IPS DF 6.9 (cell line): Measurements from ENCODE around the gene YY1AP1.
"Not testable (repeated sequence)": the region's sequence is repeated elsewhere in the genome, so short reads cannot be mapped to it uniquely, and the experiment has no call there.

ENCODE experiments used
- DNase-seq: peaks from one replicate; pipeline ENCODE4 v3.0.0-alpha.2; 2013; ENCODE audit warnings: low read depth, low spot score
- H3K27ac ChIP-seq: one replicate; pipeline ENCODE4 v1.5.1; 2013; ENCODE audit warnings: low read length, control low read depth
- H3K27me3 ChIP-seq: 2 replicates; pipeline ENCODE4 v1.6.1; 2013; ENCODE audit warnings: mild to moderate bottlenecking, low read length; ENCODE audit not compliant: control insufficient read depth, insufficient read depth
- H3K36me3 ChIP-seq: 2 replicates; pipeline ENCODE4 v1.6.1; 2013; ENCODE audit warnings: low read length; ENCODE audit not compliant: control insufficient read depth, insufficient read depth
- H3K4me1 ChIP-seq: 2 replicates; pipeline ENCODE4 v1.6.1; 2013; ENCODE audit warnings: low read length; ENCODE audit not compliant: control insufficient read depth, insufficient read depth
- H3K4me3 ChIP-seq: 2 replicates; pipeline ENCODE4 v1.5.1; 2013; ENCODE audit warnings: mild to moderate bottlenecking, low read length
- H3K9me3 ChIP-seq: 2 replicates; pipeline ENCODE4 v1.6.1; 2013; ENCODE audit warnings: low read length, inconsistent platforms; ENCODE audit not compliant: control insufficient read depth, insufficient read depth
- WGBS: extraction: QIAGEN DNeasy Blood & Tissue Kit; methylation state at CpG from one replicate; pipeline ENCODE4 v1.1.7; 2013; ENCODE audit warnings: mixed read lengths, missing lambda C conversion rate; ENCODE audit not compliant: insufficient read length, insufficient coverage; 5-methylcytosine and 5-hydroxymethylcytosine counted together

YY1AP1 gene

DNA sequence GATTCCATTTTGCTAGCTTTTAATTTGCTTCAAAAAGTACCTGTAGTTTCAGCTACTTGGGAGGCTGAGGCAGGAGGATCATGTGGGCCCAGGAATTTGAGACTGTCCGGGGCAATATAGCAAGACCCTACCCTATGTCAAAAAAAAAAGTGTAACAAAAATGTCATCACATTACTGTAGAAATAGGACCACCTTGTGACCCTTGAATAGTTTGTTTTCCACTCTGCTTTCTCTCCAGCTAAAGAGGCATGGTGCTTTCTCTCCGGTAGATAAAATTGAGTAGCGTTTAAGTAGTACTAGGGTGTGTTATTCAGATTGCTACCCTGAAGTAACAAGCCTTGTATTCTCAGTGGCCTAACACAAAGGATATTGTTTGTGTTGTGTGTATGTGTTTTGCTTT lies 24.1 kb upstream of the YY1AP1 start:
- not testable (repeated sequence) for H3K4me3 ChIP-seq, H3K27ac ChIP-seq, H3K36me3 ChIP-seq, DNase-seq, H3K27me3 ChIP-seq, H3K4me1 ChIP-seq, H3K9me3 ChIP-seq
- no CpG with 5 or more reads among the region's 3 CpGs for WGBS

DNA sequence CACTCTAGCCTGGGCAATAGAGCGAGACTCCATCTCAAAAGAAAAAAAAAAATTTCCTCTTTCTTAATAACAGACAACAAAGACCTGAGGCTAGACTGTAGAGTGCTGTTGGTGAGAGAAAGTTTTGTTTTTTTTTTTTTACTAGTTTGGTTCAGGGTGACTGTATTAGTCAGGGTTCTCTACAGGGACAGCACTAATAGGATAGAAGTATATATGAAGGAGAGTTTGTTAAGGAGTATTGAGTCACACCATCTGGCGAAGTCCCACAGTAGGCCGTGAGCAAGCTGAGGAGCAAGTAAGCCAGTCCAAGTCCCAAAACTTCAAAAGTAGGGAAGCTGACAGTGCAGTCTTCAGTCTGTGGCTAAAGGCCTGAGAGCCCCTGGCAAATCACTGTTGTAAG lies 22.9 kb upstream of the YY1AP1 start:
- not testable (repeated sequence) for H3K27ac ChIP-seq, H3K9me3 ChIP-seq, DNase-seq, H3K4me1 ChIP-seq, H3K4me3 ChIP-seq, H3K36me3 ChIP-seq, H3K27me3 ChIP-seq
- no CpG with 5 or more reads among the region's 3 CpGs for WGBS

DNA sequence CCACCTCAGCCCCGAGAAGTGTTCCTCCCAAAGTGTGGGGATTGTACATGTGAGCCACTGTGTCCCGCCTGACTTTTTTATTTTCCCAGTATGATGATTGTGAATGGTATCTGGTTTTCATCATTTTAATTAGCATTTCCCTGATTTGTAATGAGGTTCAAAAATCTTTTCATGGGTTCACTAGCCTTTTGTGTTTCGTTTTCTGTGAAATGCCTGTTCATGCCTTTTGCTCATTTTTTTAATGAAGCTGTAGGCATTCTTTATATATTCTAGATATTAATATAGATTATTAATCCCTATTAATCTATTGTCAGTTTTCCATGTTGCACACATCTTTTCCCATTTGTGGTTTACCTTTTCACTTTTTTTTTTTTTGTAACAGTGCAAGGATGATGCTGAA lies 20.8 kb upstream of the YY1AP1 start:
- Histone ChIP-seq H3K27ac (no peak overlapping the region), H3K4me1 (no peaks in the 10 kb centered on the region), H3K4me3 (no peak overlapping the region), H3K27me3 (no peaks in the 10 kb centered on the region), H3K36me3 (0 out of 2 replicates have a peak, but pooled peaks cover 4% of the 10 kb centered on the region), H3K9me3 (no peaks in the 10 kb centered on the region)
- no peak for DNase-seq
- WGBS = no CpG with 5 or more reads among the region's 3 CpGs

DNA sequence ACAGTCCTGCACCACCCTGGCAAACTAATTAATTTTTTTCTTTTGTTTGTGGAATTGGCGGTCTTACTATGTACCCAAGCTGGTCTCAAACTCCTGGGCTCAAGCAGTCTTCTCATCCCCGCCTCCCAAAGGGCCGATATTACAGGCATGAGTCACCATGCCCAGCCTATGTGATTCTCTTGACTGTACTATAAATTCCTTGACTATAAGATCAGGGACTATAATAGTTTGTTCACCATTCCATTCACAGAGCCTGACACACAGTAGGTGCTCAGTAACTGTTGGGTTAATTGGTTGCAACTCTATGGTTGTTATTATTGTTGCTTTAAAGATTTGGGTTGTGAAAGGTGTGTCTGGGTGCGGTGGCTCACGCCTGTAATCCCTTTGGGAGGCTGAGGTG lies 17.6 kb upstream of the YY1AP1 start:
- Histone ChIP-seq H3K27ac (no peak overlapping the region), H3K4me1 (no peaks in the 10 kb centered on the region), H3K27me3 (no peaks in the 10 kb centered on the region), H3K36me3 (no peaks in the 10 kb centered on the region), H3K9me3 (no peaks in the 10 kb centered on the region), H3K4me3 (no peak overlapping the region)
- no peak for DNase-seq
- no CpG with 5 or more reads among the region's 5 CpGs for WGBS

DNA sequence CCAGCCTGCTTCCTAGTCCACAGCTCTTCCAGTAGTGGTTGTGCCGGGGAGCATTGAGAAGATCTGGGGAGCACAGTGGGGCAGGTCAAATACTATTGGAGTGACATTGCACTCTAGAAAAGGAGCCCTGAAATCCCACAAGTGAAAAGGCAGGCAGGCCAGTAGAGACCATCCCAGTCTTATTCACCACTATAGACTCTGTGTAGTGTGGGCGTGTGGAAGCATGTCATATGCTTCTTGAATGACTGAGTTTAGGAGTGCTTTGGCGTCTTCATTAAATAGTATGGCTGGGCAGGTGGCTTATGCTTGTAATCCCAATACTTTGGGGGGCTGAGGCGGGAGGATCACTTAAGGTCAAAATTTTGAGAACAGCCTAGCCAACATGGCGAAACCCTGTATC lies 15.8 kb upstream of the YY1AP1 start:
- not testable (repeated sequence) for DNase-seq, H3K9me3 ChIP-seq, H3K4me1 ChIP-seq, H3K27ac ChIP-seq, H3K36me3 ChIP-seq, H3K27me3 ChIP-seq, H3K4me3 ChIP-seq
- no CpG with 5 or more reads among the region's 5 CpGs for WGBS

DNA sequence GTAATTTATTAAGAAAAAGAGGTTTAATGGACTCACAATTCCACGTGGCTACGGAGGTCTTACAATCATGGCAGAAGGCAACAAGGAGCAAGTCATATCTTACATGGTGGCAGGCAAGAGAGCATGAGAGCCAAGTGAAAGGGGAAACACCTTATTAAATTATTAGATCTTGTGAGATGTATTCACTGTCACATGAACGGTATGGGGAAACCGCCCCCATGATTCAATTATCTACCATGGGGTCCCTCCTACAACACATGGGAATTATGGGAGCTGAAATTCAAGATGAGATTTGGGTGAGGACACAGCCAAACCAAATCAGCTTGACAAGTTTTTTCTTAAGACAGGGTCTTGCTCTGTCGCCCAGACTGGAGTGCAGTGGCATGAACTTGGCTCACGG lies 14.6 kb upstream of the YY1AP1 start:
- DNase-seq = no peak
- Histone ChIP-seq H3K4me3 (no peak overlapping the region), H3K9me3 (no peaks in the 10 kb centered on the region), H3K36me3 (no peaks in the 10 kb centered on the region), H3K4me1 (no peaks in the 10 kb centered on the region), H3K27me3 (no peaks in the 10 kb centered on the region), H3K27ac (no peak overlapping the region)
- WGBS = no CpG with 5 or more reads among the region's 6 CpGs

DNA sequence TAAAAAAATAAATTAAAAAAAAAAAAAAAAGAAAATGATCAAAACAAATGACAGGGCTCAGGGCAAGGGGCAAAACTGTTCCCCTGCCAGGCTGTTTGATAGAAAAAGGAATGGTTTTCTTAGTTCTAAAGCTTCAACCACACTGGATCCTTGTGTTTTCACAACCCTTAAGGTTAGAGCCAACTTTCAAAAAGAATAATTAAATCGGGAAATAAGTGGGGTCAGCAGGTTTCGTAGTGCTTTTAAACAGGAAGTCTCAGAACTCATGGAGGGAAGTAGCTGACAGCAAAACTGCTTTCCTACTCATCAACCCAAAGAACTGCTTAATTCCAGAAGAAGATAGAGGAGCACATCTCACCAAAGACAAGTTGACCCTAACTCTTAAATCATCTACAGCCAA lies 13.1 kb upstream of the YY1AP1 start:
- DNase-seq = not testable (repeated sequence)
- no CpG with 5 or more reads among the region's 2 CpGs for WGBS

DNA sequence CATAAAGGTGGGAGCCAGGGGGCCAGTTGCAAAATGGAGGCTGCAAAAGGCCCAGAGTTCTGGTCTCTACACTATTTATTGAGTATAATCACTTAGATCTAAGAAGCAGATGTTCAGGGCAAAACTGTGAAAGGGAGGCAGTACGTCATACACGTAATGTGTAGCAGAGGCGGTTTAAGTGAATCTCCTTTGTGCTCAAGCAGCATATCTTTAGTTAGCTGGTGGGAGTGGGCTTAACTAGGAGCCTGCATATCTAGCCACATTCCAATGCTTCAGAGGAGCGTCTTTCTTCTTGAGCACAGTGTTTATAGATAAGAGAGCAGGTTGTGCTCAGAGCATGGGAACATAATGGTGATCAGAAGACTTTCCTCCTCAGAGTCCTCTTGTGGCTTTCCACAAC lies 10.5 kb upstream of the YY1AP1 start:
- H3K4me3 ChIP-seq, H3K36me3 ChIP-seq, DNase-seq, H3K27me3 ChIP-seq, H3K4me1 ChIP-seq, H3K27ac ChIP-seq, H3K9me3 ChIP-seq: not testable (repeated sequence)
- WGBS = no CpG with 5 or more reads among the region's 4 CpGs

More for the DNA sequence above, 13.1 kb upstream of the YY1AP1 start:
- H3K4me1 ChIP-seq, H3K9me3 ChIP-seq, H3K36me3 ChIP-seq, H3K27me3 ChIP-seq, H3K27ac ChIP-seq, H3K4me3 ChIP-seq: not testable (repeated sequence)

DNA sequence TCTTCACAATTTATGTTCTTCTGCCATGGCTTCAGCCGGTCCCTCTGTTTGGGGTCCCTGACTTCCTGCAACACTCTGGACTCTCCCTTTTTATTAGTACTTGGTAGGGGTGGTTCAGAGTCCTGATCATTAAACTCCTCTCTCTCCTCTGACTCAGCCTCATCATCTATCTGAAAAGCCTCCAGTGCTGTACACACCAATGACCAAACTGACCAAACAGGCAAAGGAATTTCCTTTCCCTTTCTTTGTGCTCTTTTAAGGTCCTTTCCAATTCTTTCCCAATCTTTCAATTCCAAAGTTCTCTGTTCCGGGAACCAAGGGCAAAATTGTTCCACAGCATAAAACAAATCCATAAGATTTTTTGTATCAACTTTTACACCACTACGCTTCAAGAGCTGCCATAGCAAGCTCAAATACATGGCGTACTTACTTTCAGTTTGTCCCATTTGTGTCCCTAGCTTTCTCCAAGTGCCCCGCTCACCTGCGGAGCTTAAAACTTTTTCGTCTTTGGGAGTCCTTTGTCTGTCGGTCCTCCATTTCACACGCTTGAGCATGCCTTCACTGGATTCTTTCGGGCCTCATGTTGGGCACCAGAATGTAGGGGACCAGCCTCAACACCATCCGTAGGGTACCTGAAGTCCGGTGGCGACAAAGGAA lies 9.9 kb upstream of the YY1AP1 start:
- peaks cover 1% of the 10 kb centered on the region for H3K4me1 ChIP-seq
- no peak for DNase-seq
- no CpG with 5 or more reads among the region's 13 CpGs for WGBS
- no peak overlapping the region for H3K4me3 ChIP-seq
- no peaks in the 10 kb centered on the region for H3K27me3 ChIP-seq
- no peaks in the 10 kb centered on the region for H3K36me3 ChIP-seq
- no peak overlapping the region for H3K27ac ChIP-seq
- H3K9me3 ChIP-seq = no peaks in the 10 kb centered on the region; the same call in 1 of the 2 replicates

DNA sequence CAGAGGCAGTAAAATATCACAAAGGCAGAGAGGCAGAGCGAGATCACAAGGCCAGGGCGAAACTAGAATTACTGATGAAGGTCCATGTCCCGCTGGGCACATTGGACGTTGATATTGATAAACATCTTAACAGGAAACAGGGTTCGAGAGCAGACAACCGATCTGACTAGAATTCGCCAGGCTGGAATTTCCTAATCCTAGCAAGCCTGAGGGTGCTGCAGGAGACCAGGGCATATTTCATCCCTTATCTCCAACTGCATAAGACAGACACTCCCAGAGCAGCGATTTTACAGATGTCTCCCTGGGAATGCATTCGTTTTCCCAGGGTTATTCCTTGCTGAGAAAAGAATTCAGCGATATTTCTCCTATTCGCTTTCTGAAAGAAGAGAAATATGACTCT lies 9.0 kb upstream of the YY1AP1 start:
- not testable (repeated sequence) for H3K27me3 ChIP-seq, H3K27ac ChIP-seq, H3K4me3 ChIP-seq, H3K36me3 ChIP-seq, H3K9me3 ChIP-seq, H3K4me1 ChIP-seq, DNase-seq
- no CpG with 5 or more reads among the region's 11 CpGs for WGBS

DNA sequence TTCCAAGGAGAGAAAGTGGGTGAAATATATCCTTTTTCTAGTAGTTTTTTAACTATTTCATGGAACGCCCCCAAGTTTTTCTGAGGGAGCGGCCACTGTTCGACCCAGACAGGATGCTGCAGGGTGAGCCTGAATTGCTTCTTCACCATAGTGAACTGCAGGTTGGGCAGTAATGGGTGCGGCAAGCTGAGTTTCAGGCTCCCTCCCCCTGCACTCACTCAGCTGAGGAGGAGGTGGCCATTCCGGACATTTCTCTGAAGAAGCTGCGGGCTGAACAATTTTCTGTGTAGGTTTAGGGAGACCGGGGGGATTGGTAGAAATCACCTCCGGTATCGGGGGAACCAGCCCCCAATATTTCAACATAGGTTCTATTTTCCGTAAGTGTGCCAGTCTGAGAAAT lies 8.5 kb upstream of the YY1AP1 start:
- H3K36me3 ChIP-seq = no peaks in the 10 kb centered on the region
- no peak for DNase-seq
- H3K9me3 ChIP-seq = no peaks in the 10 kb centered on the region; the same call in 1 of the 2 replicates

More for the DNA sequence above, 8.5 kb upstream of the YY1AP1 start:
- Histone ChIP-seq H3K4me1 (peaks cover 1% of the 10 kb centered on the region), H3K27ac (no peak overlapping the region), H3K27me3 (no peaks in the 10 kb centered on the region), H3K4me3 (no peak overlapping the region)
- WGBS = no CpG with 5 or more reads among the region's 10 CpGs
